NCI-H146 treated with DMSO at 0.1 percent for 48 hours (cell line): Measurements from ENCODE around the gene PIM2.
"Not testable (repeated sequence)": the region's sequence is repeated elsewhere in the genome, so short reads cannot be mapped to it uniquely, and the experiment has no call there.

Experiments used
- DNase-seq: peaks from one replicate; lab custom pipeline; 2025; ENCODE audit not compliant: unreplicated experiment; lab: John Stamatoyannopoulos, UW

The PIM2 gene

DNA sequence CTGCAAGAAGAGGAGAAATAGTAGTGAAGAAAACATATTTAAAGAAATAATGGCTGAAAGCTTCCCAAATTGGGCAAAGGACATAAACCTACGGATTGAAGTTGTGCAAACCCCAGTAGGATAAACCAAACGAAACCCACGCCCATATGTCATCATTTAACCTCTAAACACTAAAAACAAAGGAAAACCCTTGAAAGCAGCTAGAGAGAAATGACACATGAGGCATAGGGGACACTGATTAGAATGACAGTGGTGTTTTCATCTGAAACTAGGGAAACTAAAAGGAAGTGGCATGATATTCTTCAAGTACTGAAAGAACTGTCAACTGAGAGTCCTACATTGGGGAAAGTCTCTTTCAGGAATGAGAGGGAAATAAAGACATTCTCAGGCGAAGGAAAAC, 41.9 kb downstream of the PIM2 start:
- not testable (repeated sequence) for DNase-seq

DNA sequence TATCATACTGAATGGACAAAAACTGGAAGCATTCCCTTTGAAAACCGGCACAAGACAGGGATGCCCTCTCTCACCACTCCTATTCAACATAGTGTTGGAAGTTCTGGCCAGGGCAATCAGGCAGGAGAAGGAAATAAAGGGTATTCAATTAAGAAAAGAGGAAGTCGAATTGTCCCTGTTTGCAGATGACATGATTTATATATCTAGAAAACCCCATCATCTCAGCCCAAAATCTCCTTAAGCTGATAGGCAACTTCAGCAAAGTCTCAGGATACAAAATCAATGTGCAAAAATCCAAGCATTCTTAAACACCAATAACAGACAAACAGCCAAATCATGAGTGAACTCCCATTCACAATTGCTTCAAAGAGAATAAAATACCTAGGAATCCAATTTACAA, 46.8 kb downstream of the PIM2 start:
- DNase-seq = not testable (repeated sequence)

DNA sequence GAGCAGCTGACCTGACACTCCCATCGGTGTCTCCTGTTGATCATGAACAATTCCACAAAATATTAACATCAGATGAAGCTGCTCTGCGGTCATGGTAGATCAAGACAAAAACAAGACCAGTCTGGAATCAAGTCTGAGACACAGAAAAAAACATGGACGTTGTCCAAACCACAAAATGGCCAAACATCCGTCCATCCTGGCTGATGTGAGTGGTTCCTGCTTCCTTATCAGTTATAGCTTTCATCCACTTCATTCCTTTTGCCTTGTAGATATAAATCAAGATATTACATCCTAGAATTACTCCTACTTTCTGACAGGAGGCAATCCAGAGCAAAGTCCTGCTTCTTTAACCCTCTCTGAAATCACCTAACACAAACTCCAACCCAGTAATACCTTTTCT, 54.6 kb downstream of the PIM2 start:
- DNase-seq = no peak
